CD4-positive, alpha-beta T cell treated with Interleukin-10 for 1 hour (primary cell): ENCODE data around the gene DNAH11.
"Not testable (repeated sequence)": the region's sequence is repeated elsewhere in the genome, so short reads cannot be mapped to it uniquely, and the experiment has no call there.

Experiments
- DNase-seq: peaks from one replicate; pipeline ENCODE4 v3.0.0-alpha.2; 2020

The DNAH11 gene

DNA sequence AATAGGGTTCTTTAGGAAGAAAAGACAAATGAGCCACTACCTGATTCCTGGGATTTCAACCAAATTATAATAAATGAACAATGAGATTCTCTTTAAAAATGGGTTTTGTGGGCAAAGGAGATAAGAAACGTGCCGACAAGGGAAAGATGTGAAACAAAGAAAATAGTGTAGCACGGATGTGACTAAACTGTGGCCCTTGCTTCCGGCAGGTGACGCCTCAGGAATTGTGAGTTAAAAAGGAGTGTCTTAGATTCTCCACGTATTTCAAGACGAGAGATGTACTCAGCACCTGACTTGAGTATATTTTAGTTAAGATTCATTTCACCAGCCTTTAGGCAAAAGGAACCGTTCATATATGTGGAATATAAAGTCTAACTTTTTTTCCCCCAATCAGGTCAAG is 75.9 kb downstream of the DNAH11 start:
- DNase-seq, result no peak

DNA sequence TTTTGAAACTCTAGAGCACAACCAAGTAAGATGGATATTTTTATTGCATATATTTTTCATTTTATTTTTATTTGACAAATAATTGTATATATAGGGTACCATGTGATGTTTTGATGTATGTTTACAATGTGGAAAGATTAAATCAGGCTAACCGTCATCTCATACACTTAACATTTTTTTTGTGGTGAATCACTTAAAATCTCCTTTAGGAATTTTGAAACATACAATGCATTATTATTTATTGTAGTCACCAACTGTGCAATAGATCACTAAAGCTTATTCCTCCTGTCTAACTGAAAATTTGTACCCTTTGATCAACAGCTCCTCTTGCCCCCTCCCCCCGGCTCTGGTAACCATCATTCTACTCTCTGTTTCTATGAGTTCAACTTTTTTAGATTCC is 77.2 kb downstream of the DNAH11 start:
- DNase-seq, result no peak

DNA sequence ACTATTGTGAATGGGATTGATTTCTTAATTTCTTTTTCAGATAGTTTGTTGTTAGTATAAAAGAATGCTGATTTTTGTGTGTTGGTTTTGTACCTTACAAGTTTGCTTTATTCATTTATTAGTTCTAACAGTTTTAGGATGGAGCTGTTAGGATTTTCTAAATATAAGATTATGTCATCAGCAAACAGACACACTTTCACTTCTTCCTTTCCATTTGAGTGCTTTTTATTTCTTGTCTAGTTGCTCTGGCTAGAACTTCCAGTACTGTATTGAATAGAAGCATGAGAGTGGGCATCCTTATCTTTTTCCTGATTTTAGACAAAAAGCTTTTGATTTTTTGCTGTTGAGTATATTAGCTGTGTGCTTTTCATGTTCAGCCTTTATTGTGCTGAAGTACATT is 81.5 kb downstream of the DNAH11 start:
- DNase-seq, result no peak

DNA sequence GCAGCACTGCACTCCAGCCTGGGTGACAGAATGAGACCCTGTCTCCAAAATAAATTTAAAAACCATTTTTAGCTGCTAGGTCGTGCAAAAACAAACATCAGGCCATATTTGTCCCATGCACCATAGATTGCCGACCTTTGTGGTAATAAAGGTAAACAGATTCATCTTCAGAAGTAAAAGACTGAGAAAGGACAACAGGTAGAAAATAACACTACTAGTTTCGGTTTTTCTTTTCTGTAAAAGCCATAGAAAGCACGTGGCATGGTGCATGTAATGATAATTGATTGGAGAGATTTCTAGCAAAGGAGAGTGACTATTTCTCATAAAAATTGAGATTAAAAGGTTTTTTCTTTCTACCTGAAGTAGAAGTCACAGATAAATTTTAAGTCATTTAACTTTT is 93.9 kb downstream of the DNAH11 start:
- no peak for DNase-seq

DNA sequence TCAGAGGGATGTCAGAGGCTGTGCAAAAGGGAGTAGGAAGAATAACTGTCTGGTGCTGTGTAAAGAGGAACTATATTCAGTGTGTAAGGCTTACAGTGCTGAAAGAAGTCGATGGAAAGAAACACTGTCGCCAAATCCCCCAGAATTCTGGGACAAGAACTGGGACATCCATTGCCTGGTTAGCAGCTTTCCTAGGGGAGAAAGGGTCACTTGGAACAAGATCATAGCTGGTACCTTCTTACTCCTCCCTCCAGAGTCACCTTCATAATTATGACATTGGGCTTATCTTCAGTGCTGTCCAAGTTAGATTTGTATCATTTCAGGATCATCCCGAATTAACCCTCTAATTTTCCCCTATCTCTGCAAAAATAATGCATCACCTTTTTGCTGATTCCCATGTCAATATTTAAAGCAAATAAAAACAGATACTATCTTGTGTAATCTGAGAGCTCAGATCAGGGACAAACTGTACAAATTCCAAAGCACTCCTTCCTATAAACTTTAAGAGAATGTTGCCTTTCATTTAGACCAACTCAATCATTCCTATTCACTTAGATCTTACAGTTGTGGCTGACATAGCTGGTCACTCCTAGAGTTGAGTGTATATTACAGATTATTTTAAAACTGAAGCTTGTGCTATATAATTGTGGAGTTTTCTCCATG is 96.5 kb downstream of the DNAH11 start:
- no peak for DNase-seq

DNA sequence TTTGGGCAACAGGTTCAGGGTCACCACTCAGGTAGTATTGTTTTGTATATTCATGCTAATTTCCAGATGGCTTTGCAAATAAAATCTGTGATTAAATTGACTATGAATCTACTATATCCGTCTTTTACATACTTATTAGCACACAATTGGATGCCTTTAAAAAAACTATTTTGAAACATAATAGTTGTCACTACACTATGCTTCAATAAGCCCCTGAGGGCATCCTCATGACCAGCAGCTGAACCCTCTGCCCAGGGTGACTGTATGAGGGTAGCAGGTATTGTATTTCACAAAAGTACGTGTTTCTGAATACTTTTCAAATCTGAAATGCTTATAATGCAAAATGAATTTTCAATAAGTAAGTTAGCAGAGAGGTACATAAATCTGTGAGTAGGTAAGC is 97.3 kb downstream of the DNAH11 start:
- no peak for DNase-seq

DNA sequence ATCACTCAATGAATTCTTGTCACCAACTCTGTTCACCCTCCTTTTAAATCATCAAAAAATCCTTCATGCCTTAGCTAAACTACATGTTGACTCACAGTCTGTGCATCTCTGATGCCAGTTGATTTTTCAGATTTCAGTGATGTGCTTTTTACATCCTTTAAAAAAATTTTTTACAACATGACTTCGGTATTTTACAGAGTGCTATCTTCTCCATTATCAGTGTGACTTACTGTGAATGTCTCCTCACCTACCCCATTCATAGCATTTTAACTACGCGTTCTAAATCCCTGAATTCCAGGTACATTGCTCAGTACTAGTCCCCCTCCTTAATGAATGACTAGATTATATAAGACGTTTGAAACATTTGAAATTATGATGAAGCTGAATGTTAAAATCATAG is 98.7 kb downstream of the DNAH11 start:
- no peak for DNase-seq

DNA sequence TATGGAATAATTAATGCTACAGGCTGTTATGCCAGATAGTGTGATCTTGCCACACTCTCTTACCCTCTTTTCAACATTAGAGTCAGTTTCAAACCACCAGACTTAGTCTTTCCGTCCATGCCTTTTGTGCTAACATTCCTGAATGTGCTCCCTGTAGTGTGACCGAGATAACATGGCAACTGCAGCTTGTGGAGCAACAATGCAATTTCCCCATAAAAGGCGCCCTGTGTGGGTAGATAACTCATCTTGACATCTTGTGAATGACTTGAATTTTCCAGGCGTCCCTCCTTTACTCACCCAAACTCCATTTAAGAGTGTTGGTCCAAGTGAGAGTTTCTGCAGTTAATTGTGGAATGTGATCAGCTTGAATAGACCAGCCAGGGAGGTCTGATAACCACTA is 99.6 kb downstream of the DNAH11 start:
- DNase-seq, result no peak

DNA sequence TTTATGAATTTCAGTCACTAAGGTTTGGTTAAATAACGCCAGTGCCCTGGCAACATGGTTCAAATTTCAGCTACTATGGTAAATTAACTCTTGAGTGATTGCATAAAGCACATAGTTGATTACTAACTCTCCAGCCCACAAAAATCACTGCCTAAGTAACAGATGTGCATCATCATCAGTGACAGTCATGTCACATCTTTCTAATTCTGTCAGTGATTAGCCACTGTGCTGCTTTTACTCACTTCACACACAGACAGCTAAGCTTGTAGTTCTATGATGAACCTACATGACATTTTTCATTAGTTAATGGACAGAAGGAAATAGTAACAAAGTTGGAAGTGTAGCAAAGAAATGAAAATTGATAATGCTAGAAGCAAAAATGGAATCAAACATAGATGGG is 108.9 kb downstream of the DNAH11 start:
- no peak for DNase-seq

DNA sequence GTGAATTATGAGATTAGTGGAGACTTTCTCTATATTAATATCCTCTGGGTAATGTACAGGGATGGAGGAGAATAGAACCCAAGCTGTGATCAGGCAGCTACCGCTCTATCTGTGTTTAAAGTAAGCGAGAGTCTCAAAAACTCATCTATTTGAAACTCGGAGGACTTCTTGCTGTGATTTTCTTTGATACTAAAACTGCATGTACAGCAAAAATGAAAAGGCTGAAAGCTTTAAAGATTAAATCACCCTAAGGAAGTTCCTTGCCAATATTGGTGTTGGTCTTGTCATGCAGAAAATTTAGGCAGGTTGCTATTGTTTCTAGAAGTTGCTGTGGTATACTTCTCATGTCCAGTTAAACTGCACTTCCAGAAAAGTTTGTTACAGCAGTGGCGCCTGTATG is 110.8 kb downstream of the DNAH11 start:
- no peak for DNase-seq

DNA sequence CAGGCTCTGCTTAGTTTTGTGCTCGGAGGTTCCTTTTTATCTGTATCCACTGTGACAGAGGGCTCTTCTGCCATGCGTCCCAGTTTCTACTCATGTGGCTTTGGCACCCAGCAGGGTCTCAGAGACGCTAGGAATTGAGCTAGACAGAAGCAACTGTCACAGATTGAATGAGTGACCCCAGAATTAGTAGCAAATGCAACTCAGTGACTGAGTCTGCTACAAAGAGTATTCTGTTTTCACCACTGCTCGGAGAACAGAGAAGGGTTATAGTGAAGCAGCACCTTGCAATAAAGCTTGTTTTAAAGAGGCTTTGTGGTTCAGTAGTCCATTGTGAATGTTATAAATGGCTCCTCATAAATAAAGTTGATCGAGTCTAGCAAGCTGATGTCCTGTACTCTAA is 113.2 kb downstream of the DNAH11 start:
- DNase-seq, result no peak

DNA sequence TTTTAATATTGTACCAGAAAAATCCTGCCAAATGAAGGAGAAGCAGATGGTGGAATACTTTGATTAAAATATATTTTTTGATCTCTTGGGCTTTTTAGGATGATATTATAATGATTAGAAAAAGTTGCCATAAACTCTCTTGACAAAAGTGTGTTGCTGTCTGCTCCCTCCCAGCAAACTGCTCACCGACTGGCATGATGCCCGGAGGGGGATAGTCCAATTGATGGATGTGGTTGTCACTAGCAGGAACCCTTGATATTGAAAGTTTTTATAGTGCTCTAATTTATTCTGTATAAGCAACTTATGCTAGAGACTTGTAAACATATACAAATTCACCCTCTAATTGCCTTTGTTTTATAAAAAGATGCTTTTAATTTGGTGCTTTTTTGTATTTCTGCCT is 114.0 kb downstream of the DNAH11 start:
- no peak for DNase-seq

DNA sequence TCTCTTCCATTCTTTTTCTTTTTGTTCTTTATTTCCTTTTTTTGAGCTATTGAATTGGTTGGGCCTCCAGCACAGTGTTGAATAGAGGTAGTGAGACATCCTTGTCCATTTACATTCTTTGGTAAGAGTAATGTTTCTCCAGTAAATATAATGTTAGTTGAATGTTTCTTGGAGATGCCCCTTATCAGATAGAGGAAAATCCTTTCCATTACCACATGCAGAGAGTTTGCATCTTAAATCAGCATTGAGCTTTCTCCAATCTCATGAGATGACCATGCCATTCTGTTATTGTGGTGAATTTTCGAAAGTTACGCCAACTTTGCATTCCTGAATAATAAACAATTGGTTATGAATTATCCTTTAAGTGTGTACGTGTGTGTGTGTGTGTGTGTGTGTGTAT is 127.7 kb downstream of the DNAH11 start:
- no peak for DNase-seq

DNA sequence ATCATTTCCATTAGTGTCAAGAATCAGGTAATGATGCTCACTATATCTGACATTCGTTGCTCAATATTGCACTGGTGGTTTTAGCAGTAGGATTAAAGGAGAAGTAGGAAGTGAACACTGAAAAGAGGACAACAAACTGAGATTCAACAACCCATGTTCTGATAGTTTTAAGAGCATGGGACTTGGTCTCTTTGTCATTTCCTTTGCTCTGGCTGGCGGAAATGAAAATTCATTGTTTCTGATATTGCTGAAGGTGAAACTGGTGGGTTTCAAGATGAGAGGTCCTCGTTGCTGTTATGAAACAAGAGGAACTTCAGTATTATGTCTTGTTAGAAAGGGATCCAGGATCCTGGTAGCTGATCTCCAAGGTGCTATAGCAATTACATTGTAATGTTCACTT is 129.0 kb downstream of the DNAH11 start:
- DNase-seq, result no peak

DNA sequence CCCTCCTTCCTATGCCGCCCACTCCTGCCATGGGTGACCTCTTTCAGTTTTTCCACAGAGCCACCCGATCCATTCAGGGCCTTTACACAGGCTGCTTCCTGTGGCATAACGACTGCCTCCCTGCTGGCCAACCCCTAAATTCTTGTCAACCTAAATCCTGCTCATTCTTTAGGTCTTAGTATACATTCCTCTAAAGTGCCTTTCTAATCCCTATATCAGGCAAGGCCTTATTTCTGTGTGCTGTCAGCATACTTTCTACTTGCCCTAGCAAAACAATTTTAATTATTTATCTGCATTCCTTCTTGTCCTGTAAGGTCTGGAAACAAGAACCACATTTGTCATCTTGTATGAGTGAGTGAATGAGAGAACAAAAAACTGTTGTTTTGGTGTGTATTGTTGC is 132.4 kb downstream of the DNAH11 start:
- DNase-seq, result no peak

DNA sequence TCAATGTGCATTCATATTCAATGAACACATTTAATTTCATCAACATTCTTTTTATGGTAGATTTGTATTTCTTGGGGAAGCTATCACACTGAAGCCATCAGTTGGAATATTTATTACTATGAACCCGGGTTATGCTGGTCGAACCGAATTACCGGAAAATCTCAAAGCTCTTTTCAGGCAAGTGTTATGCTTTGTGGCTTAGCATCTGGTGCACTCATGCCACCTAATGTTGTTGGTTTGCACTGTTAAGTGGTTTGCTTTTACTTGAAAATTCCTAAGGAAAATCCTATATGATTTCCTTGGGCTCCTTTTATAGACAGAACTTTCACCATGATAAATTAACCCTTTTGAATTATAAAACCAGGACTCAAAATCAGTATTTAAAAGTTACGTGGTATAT is 147.9 kb downstream of the DNAH11 start:
- DNase-seq, result no peak

DNA sequence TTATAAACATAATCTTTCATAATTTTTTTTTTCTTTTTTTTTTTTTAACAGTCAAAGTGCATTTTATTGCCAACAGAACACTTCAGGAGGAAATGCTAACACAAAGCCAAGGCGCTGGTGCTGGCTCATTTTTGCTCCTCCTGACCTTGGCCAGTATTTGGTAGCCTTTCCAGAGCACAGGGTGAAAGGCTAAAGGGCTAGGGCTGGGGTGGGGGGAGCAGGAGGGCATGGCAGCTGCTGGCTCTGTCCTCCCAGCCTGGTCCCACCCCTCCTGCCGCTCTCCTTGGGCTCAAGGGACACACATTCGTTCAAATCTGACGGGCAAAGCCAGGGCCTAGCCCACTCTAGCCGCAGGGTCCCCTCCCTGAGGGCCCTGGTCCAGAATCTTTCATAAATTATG is 148.3 kb downstream of the DNAH11 start:
- DNase-seq, result not testable (repeated sequence)

DNA sequence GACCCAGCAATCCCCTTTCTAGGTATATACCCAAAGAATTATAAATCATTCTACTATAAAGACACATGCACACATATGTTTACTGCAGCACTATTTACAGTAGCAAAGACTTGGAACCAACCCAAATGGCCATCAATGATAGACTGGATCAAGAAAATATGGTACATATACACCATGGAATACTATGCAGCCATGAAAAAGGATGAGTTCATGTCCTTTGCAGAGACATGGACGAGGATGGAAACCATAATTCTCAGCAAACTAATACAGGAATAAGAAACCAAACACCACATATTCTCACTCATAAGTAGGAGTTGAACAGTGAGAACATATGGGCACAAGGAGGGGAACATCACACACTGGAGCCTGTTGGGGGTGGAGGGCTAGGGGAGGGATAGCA is 157.7 kb downstream of the DNAH11 start:
- DNase-seq, result not testable (repeated sequence)

DNA sequence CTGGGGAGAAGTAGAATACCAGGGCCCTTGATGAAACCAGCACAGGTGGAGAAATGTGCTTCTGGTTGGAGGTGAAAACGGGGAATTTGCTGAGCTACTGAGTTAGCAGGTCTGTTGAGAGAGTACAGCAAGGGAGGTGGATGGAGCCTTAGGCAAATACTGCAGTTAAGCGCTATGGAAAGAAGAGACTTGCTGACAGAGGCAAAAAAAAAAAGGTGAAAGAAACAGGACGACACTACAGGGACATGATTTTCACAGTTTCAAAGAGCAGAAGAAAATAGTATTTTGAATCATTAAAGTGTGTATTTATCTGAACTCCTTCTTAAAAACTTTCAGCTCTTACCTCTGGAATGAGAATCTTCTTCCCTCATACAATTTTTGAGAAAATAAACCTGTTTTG is 159.5 kb downstream of the DNAH11 start:
- DNase-seq, result no peak

DNA sequence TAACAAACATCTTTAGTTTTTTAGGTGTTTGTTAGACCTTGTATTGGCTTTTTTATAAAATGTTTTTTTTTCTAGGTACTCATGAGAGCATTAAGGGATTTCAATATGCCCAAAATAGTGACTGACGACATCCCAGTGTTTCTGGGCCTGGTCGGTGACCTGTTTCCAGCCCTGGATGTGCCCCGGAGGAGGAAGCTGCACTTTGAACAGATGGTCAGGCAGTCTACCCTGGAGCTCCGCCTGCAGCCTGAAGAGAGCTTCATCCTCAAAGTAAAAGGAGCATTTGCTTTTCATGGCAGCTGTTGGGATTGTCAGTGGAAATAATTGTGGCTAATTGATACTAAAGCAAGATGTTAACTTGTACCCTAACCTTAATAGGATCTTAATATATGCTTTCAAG is 161.5 kb downstream of the DNAH11 start:
- DNase-seq, result no peak

DNA sequence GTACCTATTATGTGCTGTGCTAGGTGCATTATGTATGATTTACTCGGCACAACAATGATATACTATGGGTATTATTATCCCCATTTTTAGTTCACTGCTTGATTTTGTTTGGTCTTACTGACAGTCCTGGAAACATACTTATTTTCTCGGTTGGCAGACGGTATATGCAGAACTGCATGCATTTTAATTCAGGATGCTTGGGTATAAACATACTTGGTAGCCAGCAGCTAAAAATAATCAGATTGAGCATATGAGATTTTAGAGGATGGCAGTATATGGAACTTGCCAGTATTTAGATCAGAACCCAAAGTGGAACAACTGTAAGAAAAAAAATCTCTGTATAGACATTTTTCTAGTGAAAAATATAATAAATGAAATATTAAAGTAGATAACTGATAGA is 163.3 kb downstream of the DNAH11 start:
- DNase-seq, result no peak

DNA sequence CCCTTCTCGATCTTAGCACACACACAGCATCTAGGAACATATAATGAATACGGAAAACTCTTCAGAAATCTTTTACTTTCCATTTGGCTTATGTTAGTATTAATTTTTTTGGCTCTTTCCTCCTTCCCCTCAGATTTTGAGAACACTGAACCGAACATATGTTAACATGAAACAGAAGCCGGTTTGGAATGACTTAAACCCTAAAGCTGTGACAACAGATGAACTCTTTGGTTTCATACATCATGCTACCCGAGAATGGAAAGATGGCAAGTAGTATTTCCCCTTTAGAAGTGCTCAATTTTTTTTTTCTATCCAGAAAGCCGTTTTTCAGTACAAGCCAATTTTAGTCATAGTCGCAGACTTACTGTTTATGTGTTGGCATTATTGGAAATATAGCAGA is 164.7 kb downstream of the DNAH11 start:
- no peak for DNase-seq

DNA sequence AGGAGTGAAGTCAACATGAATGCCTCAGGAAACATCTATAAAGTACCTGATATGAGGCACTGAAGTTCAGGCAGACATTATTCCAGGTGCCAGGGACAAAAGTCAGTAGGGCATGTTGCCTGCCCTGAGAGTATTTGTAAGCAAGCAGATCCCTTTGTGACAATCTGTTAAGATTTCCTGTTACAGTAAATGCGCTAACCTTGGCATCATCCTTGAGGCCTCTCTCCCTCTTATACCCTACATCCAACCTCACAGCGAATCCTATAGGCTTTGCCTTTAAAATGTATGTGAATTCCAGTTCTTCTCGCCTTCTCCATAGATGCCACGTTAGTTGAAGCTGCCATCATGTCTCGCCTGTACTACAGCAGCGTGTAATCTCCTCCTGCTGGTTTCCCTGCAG is 165.3 kb downstream of the DNAH11 start:
- DNase-seq, result no peak

DNA sequence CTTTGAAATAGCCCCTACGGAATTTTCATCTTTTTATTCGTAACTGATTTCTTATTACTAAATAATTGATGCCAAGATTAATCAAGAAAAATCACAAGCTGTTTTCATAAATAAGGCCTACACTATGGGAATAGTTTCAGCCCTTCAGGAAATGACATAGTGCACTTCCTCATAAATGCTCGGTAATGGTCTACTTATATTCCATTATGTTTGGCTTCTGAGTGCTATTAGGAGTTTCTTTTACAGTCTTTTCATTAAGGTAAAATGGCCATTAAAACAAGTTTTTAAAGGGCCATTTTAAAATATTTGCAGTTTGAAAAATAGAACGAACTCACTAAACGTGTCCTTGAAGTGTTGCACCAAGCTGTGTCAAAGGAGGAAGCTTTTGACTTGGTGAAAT is 174.5 kb downstream of the DNAH11 start:
- no peak for DNase-seq

DNA sequence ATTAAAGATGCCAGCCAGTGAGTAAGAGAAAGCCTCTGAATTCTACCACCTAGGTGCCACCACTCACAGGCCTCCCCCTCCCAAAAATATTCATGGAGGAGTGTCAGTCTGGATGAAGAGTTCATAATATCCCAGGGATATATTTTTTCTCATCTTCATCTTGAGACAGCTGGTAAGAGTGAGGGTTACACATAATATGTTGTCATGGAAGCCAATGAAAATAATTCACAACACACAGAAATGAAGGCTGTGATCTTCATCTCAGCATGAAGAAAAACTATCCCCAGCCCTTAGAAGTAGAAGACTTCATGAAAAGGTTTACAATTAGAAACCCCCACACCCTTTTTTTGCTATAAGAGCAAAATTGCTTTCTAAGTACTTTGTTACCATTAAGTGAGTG is 175.6 kb downstream of the DNAH11 start:
- no peak for DNase-seq

DNA sequence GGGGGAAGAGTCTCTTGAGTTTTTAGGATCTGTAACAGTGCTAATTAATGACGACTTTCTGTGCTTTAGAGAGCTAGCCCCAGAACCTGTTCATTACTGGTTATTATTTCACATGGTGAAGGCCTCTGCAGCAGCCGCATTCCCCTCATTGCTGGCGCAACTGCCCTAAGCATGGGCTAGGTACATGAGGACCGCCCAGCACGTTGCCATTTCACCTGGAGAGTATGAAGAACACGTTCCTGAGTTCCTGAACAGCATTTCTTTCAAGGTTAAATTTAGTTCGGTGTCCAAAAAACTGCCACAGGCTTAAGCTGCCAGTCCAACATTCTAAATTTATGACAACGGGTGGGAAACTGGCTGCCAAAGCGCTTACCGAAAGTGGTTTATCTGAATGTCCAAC is 177.0 kb downstream of the DNAH11 start:
- DNase-seq, result no peak
